ENCODE data around the gene EMD. TPM values are rescaled to one million over a fixed set of nuclear protein-coding genes. Genes with fewer than 3 reads are reported as not detected.

Gene EMD
- total and polyA plus RNA-seq, 10 of the 15 experiments (the other 5 are each of a cell fraction or from before 2014, with no cell fraction given): 0.76 to 100 (median 43.2) TPM

- peak; percentile 18; the same call in 1 of the 2 replicates for TF ChIP-seq NFYB (IDR thresholded peaks at IDR 0.05; ENCODE audit: insufficient read depth, low read depth, low read length)
Measured at GRCh38 chrX:154411981-154412340, 32.9 kb downstream of the EMD start (continued).

GRCh38 chrX:154412468-154412867 is 33.4 kb downstream of the EMD start:
- H3K9ac ChIP-seq (ENCODE audit: control insufficient read depth, insufficient read depth, low read length): peak overlapping the region; percentile 77
- no peaks in the 10 kb centered on the region for H3K27me3 ChIP-seq (replicated peaks in 1 of 2; ENCODE audit: control insufficient read depth in 2 of 2, insufficient read depth in 2 of 2, low read length in 1 of 2)
- peaks cover 7% of the 10 kb centered on the region for H3K79me2 ChIP-seq (ENCODE audit: control insufficient read depth, insufficient read depth, low read length)
- H4K20me1 ChIP-seq (ENCODE audit: control insufficient read depth, insufficient read depth): no peaks in the 10 kb centered on the region
- 20% methylated on average over 4 of the region's 4 CpGs for WGBS (ENCODE audit: insufficient coverage, insufficient replicate concordance, low lambda C conversion rate, missing lambda C conversion rate)
- DNase-seq (ENCODE audit: low read depth, low spot score) (no peak), ATAC-seq (peak; percentile 70), FAIRE-seq (no peak)
- no peaks in the 10 kb centered on the region; the same call in 2 of the 3 replicates for H3K9me3 ChIP-seq (replicated peaks; ENCODE audit: control insufficient read depth, insufficient read depth, low read length)
- H3K4me1 ChIP-seq (ENCODE audit: control insufficient read depth, insufficient read depth, low read length): no peaks in the 10 kb centered on the region
- H3K36me3 ChIP-seq (ENCODE audit: control insufficient read depth in 2 of 2, insufficient read depth in 2 of 2, low read length in 1 of 2): no peaks in the 10 kb centered on the region
- peak overlapping the region; percentile 81 for H3K4me3 ChIP-seq
- intact Hi-C loops (cut with micrococcal nuclease; ENCODE audit: unreplicated experiment): no loop called here
- ChIA-PET SMC1A (ENCODE audit: uncharacterized antibody, unreplicated experiment) (interaction anchor here (1.2 kb wide), 1 partner anchor 13 kb away, joined by 4 read pairs; no protein-coding TSS in a partner anchor), RAD21 (ENCODE audit: unreplicated experiment) (interaction anchor here (1.6 to 2.1 kb wide), 3 partner anchors 13 to 78 kb away, joined by 5 to 9 read pairs (median 5); partner anchors contain the start of gene SLC10A3), POLR2A (interaction anchor here (0.5 to 4.6 kb wide), 10 partner anchors 9 to 78 kb away, joined by 3 to 32 read pairs (median 4); partner anchors contain the start of genes ATP6AP1 and SLC10A3), CTCF (interaction anchor here (0.9 to 1.0 kb wide), 3 partner anchors 8 to 115 kb away, joined by 3 to 4 read pairs (median 4); no protein-coding TSS in a partner anchor)
- peak overlapping the region; percentile 86 for H3K27ac ChIP-seq (ENCODE audit: control insufficient read depth, insufficient read depth)
- H2AFZ ChIP-seq (ENCODE audit: control insufficient read depth, low read depth, low read length): peak overlapping the region; percentile 29
- no TSS peak for BruUV-seq (replicated peaks)
- in situ Hi-C loops (cut with MboI): no loop called here
- H3K4me2 ChIP-seq (ENCODE audit: control insufficient read depth, insufficient read depth): peak overlapping the region; percentile 77
- TF ChIP-seq SREBF2 (IDR thresholded peaks at IDR 0.05; ENCODE audit: low read length) (no peak), SREBF1 (IDR thresholded peaks at IDR 0.05; ENCODE audit: low read length) (no peak), HDGF (IDR thresholded peaks at IDR 0.05) (no peak), GATAD2B (conservative IDR thresholded peaks at IDR 0.05; ENCODE audit: low read depth) (no peak)
- TF ChIP-seq, protein P1, sequence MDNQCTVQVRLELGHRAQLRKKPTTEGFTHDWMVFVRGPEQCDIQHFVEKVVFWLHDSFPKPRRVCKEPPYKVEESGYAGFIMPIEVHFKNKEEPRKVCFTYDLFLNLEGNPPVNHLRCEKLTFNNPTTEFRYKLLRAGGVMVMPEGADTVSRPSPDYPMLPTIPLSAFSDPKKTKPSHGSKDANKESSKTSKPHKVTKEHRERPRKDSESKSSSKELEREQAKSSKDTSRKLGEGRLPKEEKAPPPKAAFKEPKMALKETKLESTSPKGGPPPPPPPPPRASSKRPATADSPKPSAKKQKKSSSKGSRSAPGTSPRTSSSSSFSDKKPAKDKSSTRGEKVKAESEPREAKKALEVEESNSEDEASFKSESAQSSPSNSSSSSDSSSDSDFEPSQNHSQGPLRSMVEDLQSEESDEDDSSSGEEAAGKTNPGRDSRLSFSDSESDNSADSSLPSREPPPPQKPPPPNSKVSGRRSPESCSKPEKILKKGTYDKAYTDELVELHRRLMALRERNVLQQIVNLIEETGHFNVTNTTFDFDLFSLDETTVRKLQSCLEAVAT (IDR thresholded peaks at IDR 0.05): no peak
